ENCODE results near the gene SMO.

SMO gene

GRCh38 chr7:129188372-129188891 is at the start of gene SMO:
SMO (plus strand) TSS chr7:129188633; CDS start chr7:129189152, 519 bp downstream.
- peak in 2 of 3 experiments; percentile 51 to 60 for DNase-seq

GRCh38 chr7:129143724-129144094 is 44.7 kb upstream of the SMO start:
- peak in 1 of 3 experiments; percentile 71 for DNase-seq

GRCh38 chr7:129144095-129144833 is 44.2 kb upstream of the SMO start, which contains the start of gene TSPAN33:
TSPAN33 (plus strand) TSS chr7:129144707; CDS start chr7:129144981, 274 bp downstream.
- peak; percentile 85 to 93 (median 91) for DNase-seq

GRCh38 chr7:129144834-129145668 is 43.4 kb upstream of the SMO start:
- no peak for DNase-seq

- DNase-seq = no peak
Observed at GRCh38 chr7:129146237-129146979, 42.0 kb upstream of the SMO start.

GRCh38 chr7:129147731-129148130 is 40.7 kb upstream of the SMO start:
- no peak for DNase-seq

GRCh38 chr7:129149511-129149910 is 38.9 kb upstream of the SMO start:
- DNase-seq = no peak

GRCh38 chr7:129150199-129150996 is 38.0 kb upstream of the SMO start:
- DNase-seq = no peak

GRCh38 chr7:129157651-129158050 is 30.8 kb upstream of the SMO start:
- no peak for DNase-seq

GRCh38 chr7:129159539-129159938 is 28.9 kb upstream of the SMO start:
- DNase-seq = no peak

GRCh38 chr7:129160161-129160905 is 28.1 kb upstream of the SMO start:
- peak; percentile 60 to 86 (median 65) for DNase-seq

- DNase-seq = peak in 1 of 3 experiments; percentile 26
Observed at GRCh38 chr7:129161524-129162225, 26.8 kb upstream of the SMO start.

- DNase-seq = no peak
Observed at GRCh38 chr7:129162732-129163131, 25.7 kb upstream of the SMO start.

- DNase-seq = peak; percentile 18 to 69 (median 28)
Observed at GRCh38 chr7:129163875-129164544, 24.4 kb upstream of the SMO start.

- no peak for DNase-seq
Observed at GRCh38 chr7:129166745-129167144, 21.7 kb upstream of the SMO start.

GRCh38 chr7:129167817-129168216 is 20.6 kb upstream of the SMO start:
- no peak for DNase-seq

- no peak for DNase-seq
Observed at GRCh38 chr7:129168231-129169021, 20.0 kb upstream of the SMO start.

- DNase-seq = no peak
Observed at GRCh38 chr7:129169171-129169671, 19.2 kb upstream of the SMO start.

Data from NCI-H1417 (cell line).